Tibial artery (tissue), 4 donors: ENCODE measurements around the gene S1PR1.
"Not testable (repeated sequence)": the region's sequence is repeated elsewhere in the genome, so short reads cannot be mapped to it uniquely, and the experiment has no call there.

Experiments
- DNase-seq, 2 donors: peaks; one replicate each; pipeline ENCODE4 v3.0.0-alpha.2; 2019
- H3K27ac ChIP-seq, 2 donors: fragments of 200-600 bp; sonication (generic) in 1 of 2; 1 replicate in 1 of 2; 2 replicates in 1 of 2; pipeline ENCODE4 v1.5.1; 2018 to 2019; ENCODE audit warnings: mild to moderate bottlenecking in 1 of 2
- H3K27me3 ChIP-seq, 2 donors: fragments of 200-600 bp; sonication (generic) in 1 of 2; one replicate each; pipeline versions ENCODE4 v1.5.1 to v1.6.0; 2016 to 2019
- H3K36me3 ChIP-seq, 3 donors: fragments of 200-600 bp; sonication (generic) in 2 of 3; one replicate each; pipeline ENCODE4 v1.5.1; 2016 to 2019; ENCODE audit warnings: mild to moderate bottlenecking in 2 of 3
- H3K4me1 ChIP-seq, 4 donors: fragments of 200-600 bp; sonication (generic) in 2 of 4; 1 replicate in 3 of 4; 2 replicates in 1 of 4; pipeline ENCODE4 v1.5.1; 2016 to 2019
- H3K4me3 ChIP-seq, 2 donors: fragments of 200-600 bp; sonication (generic) in 1 of 2; 1 replicate in 1 of 2; 2 replicates in 1 of 2; pipeline ENCODE4 v1.5.1; 2018 to 2019; ENCODE audit warnings: mild to moderate bottlenecking in 2 of 2
- H3K9me3 ChIP-seq, 3 donors: fragments of 200-600 bp; sonication (generic) in 1 of 3; one replicate each; pipeline ENCODE4 v1.5.1; 2016 to 2019
- intact Hi-C: fragments of 100-400 bp; cut with DNase I; formaldehyde crosslinking; loops from one replicate; pipeline ENCODE4 v1.15.0; 2023; ENCODE audit warnings: low total_unique reads
- TF ChIP-seq, protein P1 (sequence below), 2 experiments: fragments of 200-600 bp in 1 of 2; fragments of 450-650 bp in 1 of 2; IDR thresholded peaks; one replicate each; pipeline ENCODE4 v1.5.1; 2017 to 2019; ENCODE audit warnings: antibody characterized with exemption in 2 of 2, mild to moderate bottlenecking in 1 of 2, moderate library complexity in 1 of 2

Gene S1PR1

DNA sequence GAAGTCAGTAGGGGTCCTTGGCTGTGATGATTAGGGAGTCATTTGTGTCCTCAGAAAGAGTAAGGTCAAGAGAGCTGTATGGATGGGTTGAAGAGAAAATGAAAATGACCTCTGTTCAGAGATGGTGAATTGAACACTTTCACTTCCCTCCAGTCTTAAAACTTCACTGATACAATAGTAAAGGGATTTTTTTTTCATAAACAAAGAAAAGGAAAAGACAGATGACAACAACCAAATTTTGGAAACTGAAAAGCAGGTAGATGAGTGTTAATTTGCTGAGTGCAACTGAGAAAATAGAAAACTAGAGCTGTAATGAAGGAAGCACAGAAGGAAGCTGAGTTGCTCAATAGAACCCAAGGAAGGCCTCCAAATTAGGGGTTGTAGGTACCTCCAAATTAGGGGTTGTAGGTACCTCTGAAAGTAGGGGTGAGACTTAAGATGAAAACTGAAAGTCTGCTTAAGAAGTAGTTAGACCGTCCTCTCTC, 14.8 kb upstream of the S1PR1 start:
- no peaks in the 10 kb centered on the region for H3K27me3 ChIP-seq
- no peak overlapping the region for H3K4me3 ChIP-seq
- no peaks in the 10 kb centered on the region for H3K9me3 ChIP-seq
- H3K27ac ChIP-seq = no peak overlapping the region
- DNase-seq = no peak
- H3K4me1 ChIP-seq = no peaks in the 10 kb centered on the region
- TF ChIP-seq, protein P1, sequence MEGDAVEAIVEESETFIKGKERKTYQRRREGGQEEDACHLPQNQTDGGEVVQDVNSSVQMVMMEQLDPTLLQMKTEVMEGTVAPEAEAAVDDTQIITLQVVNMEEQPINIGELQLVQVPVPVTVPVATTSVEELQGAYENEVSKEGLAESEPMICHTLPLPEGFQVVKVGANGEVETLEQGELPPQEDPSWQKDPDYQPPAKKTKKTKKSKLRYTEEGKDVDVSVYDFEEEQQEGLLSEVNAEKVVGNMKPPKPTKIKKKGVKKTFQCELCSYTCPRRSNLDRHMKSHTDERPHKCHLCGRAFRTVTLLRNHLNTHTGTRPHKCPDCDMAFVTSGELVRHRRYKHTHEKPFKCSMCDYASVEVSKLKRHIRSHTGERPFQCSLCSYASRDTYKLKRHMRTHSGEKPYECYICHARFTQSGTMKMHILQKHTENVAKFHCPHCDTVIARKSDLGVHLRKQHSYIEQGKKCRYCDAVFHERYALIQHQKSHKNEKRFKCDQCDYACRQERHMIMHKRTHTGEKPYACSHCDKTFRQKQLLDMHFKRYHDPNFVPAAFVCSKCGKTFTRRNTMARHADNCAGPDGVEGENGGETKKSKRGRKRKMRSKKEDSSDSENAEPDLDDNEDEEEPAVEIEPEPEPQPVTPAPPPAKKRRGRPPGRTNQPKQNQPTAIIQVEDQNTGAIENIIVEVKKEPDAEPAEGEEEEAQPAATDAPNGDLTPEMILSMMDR (IDR thresholded peaks at IDR 0.05) = no peak
- no peaks in the 10 kb centered on the region for H3K36me3 ChIP-seq
- intact Hi-C loops = no loop called here

DNA sequence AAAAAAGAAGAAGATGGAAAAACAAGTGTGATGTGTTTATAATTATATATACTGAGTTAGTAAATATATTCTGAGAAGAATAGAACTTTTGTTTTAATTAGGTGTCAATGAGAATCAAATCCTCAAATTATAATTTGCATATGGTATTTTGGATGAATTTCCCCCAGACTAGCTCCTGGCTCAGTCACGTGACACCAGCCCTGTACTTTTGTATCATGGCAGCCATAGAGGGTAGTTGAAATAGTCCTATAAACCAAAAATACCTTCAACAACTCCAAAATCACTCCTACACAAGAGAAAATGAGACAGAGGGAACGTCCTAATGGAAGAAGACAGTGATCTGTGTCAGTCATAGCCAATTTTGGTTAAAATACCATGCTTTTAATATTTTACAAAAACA, 9.0 kb upstream of the S1PR1 start:
- no peaks in the 10 kb centered on the region for H3K27me3 ChIP-seq
- H3K4me1 ChIP-seq = no peaks in the 10 kb centered on the region
- TF ChIP-seq, protein P1 (IDR thresholded peaks at IDR 0.05) = no peak
- H3K36me3 ChIP-seq = no peaks in the 10 kb centered on the region
- DNase-seq = no peak
- intact Hi-C loops = no loop called here
- H3K9me3 ChIP-seq = no peaks in the 10 kb centered on the region
- no peak overlapping the region for H3K4me3 ChIP-seq
- no peak overlapping the region for H3K27ac ChIP-seq

DNA sequence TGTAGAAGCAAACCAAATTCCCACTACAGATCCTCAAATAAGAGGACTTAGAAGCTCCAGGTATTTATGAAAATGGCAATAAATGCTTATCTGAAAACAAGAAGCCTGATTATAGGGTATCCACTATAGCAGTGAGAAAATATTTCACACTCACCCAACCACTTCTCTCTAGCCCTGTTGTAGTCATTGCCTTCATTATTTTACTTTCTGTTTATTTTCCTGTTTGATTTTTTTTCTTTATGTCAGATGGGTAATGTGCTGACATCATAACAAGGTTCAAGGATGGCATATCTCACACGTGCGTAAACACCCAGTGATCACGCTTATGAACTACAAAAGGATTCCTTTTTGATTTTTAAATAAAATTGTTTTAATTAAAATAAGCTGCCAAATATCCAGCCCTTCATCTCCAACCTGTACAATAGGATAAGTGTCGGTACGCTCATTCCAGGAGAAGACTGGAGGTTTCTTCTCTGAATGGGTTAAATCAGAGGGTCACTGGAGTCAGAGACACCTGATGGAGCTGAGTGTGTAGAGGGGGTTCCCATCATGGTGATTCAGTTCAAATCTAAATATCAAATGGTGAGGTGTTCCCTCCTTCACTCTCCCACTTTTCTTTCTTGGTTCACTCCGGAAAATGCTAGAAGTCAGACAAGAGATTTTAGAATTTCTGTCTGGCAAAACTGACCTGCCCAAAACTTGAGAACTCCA, 8.2 kb upstream of the S1PR1 start:
- Histone ChIP-seq H3K27ac (no peak overlapping the region), H3K27me3 (no peaks in the 10 kb centered on the region), H3K4me3 (no peak overlapping the region), H3K36me3 (no peaks in the 10 kb centered on the region), H3K9me3 (no peaks in the 10 kb centered on the region), H3K4me1 (no peaks in the 10 kb centered on the region)
- intact Hi-C loops = no loop called here
- no peak for DNase-seq
- TF ChIP-seq, protein P1 (IDR thresholded peaks at IDR 0.05) = no peak

DNA sequence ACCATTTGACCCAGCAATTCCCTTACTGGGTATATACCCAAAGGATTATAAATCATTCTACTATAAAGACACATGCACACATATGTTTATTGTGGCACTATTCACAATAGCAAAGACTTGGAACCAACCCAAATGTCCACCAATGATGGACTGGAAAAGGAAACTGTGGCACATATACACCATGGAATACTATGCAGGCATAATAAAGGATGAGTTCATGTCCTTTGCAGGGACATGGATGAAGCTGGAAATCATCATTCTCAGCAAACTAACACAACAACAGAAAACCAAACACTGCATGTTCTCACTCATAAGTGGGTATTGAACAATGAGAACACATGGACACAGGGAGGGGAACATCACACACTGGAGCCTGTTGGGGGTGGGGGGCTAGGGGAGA, 4.6 kb upstream of the S1PR1 start:
- H3K36me3 ChIP-seq, H3K4me3 ChIP-seq, H3K27ac ChIP-seq, intact Hi-C loops, DNase-seq, H3K9me3 ChIP-seq, H3K27me3 ChIP-seq: not testable (repeated sequence)
- H3K4me1 ChIP-seq = peaks cover 0 to 17% (median 7%) of the 10 kb centered on the region in 4 donors

DNA sequence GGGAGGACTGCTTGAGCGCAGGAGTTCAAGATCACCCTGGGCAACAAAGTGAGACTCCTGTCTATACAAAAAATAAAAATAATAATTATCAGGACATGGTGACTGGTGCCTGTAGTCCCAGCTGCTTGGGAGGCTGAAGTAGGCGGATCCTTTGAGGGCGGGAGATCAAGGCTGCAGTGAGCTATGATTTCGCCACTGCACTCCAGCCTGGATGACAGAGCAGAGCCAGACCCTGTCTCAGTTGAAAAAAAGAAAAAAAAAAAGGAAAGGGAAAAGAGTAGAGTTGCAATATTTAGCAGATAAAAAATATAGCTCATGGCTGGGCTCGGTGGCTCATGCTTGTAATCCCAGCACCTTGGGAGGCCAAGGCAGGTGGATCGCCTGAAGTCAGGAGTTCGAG, 3.3 kb upstream of the S1PR1 start:
- Histone ChIP-seq H3K4me3 (no peak overlapping the region), H3K36me3 (no peaks in the 10 kb centered on the region), H3K4me1 (peaks cover 0 to 30% (median 18%) of the 10 kb centered on the region in 4 donors), H3K27ac (no peak overlapping the region), H3K27me3 (no peaks in the 10 kb centered on the region), H3K9me3 (no peaks in the 10 kb centered on the region)
- DNase-seq = no peak
- intact Hi-C loops = no loop called here
- TF ChIP-seq, protein P1 (IDR thresholded peaks at IDR 0.05) = no peak

DNA sequence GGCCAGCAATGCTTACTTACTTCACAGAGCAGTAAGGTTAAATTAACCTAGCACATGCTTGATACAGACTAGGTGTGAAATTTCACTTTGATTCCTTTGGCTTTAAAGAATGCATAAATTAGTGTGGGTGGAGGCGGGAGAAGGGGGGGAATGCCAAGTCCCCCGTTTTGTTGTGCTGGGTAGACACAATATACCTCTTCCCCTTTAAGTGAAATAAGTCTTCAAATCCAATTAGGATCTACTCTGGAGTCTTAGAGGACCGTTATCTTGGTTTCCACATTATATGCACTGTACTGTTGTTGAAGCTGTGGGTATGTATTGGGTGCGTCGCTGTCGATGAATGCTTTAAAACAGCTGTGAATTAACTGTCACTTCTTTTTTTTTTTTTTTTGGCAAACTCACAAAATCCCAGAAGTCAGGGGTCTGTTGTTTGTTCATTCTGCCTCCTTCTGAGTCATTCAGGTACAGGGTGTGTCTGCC, 1.6 kb upstream of the S1PR1 start:
- Histone ChIP-seq H3K27me3 (peaks cover 0 to 2% of the 10 kb centered on the region in 2 donors), H3K9me3 (no peaks in the 10 kb centered on the region), H3K4me3 (peak overlapping the region; percentile 52 to 65), H3K4me1 (peaks cover 0 to 34% (median 21%) of the 10 kb centered on the region in 4 donors), H3K36me3 (peaks cover 0 to 10% (median 0%) of the 10 kb centered on the region in 3 donors), H3K27ac (peak overlapping the region; percentile 53 to 64)
- TF ChIP-seq, protein P1 (IDR thresholded peaks at IDR 0.05) = no peak
- intact Hi-C loops = no loop called here
- DNase-seq = no peak
